ENCODE results near the gene ADARB1.

The ADARB1 gene

DNA sequence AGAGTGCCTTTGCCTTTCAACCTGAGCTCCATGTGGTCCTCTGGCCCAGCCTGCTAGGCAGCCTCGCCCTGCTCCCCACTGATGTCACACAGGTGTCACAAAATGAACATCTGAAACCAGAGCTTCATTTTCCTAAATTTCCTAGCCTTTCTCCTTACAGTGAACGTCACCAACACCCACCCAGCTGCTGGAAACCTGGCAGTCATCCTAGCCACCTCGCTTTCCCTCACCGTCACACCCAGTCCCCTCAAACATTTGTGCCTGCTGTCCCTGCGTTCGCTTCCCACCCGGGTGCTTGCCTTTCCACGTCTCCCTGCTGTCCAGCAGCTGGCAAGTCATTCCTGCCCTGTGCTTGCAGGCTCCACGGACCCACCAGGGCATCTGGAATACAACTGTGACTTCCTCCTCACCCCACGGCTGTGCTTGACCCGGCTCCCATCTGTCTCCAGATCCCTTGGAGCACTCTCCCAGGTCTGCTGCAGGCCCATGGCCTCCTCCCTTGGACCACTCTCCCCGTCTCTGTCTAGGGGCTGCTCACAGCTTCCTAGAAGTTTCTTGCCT lies 23.5 kb downstream of the ADARB1 start:
- H3K4me1 ChIP-seq (ENCODE audit: control insufficient read depth, insufficient read depth, low read length): peaks cover 2% of the 10 kb centered on the region
- no peaks in the 10 kb centered on the region for H3K9me3 ChIP-seq (ENCODE audit: control insufficient read depth, insufficient read depth, low read length)
- H3K4me3 ChIP-seq (ENCODE audit: low read depth, low read length): no peak overlapping the region
- no peak overlapping the region for H3K9ac ChIP-seq (ENCODE audit: low read depth, low read length)
- no peaks in the 10 kb centered on the region for H3K36me3 ChIP-seq (ENCODE audit: control insufficient read depth, insufficient read depth, low read length)
- H3K27me3 ChIP-seq (ENCODE audit: control insufficient read depth, insufficient read depth, low read length): no peaks in the 10 kb centered on the region

DNA sequence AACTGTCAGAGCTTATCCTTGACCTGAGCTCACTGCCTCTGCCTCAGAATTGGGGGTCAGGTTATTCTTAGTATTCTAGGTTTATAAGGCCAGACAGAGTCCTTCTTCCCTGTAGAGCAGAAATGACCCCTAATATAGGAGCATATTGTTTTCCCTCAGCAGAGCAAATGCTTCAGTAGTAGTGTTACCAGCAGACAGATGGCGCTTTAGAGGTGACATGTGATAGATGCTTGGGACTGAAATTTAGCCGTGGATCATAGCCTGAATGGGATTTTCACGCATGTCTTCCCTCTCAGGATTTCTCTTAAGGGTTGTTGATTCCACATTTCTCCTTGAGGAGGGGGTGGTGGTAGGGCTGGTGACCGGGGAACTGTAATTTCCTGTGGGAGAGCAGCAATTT lies 24.5 kb downstream of the ADARB1 start:
- Histone ChIP-seq H3K4me1 (ENCODE audit: control insufficient read depth, insufficient read depth, low read length) (no peaks in the 10 kb centered on the region), H3K9me3 (ENCODE audit: control insufficient read depth, insufficient read depth, low read length) (no peaks in the 10 kb centered on the region), H3K9ac (ENCODE audit: low read depth, low read length) (no peak overlapping the region), H3K36me3 (ENCODE audit: control insufficient read depth, insufficient read depth, low read length) (no peaks in the 10 kb centered on the region), H3K27me3 (ENCODE audit: control insufficient read depth, insufficient read depth, low read length) (no peaks in the 10 kb centered on the region), H3K4me3 (ENCODE audit: low read depth, low read length) (no peak overlapping the region)

DNA sequence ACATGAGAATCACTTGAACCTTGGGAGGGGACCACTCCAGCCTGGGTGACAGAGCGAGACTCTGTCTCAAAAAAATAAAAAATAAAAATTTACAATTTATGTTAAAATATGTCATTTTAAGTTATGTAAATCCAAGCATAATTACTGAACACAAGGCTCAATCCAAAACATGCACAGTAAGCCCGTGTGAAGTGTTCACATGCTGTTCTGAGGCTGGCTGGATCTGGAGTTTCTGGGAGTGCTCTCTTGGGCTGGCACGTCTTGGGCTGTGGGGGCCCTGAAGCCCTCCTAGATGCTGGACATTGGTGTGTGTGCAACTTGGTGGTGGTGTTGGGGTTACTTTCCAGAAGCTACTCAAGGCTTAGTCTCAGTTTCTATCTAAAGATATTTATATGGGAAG lies 25.2 kb downstream of the ADARB1 start:
- no peaks in the 10 kb centered on the region for H3K36me3 ChIP-seq (ENCODE audit: control insufficient read depth, insufficient read depth, low read length)
- H3K4me1 ChIP-seq (ENCODE audit: control insufficient read depth, insufficient read depth, low read length): no peaks in the 10 kb centered on the region
- H3K9ac ChIP-seq (ENCODE audit: low read depth, low read length): no peak overlapping the region
- H3K9me3 ChIP-seq (ENCODE audit: control insufficient read depth, insufficient read depth, low read length): no peaks in the 10 kb centered on the region
- H3K27me3 ChIP-seq (ENCODE audit: control insufficient read depth, insufficient read depth, low read length): no peaks in the 10 kb centered on the region
- no peak overlapping the region for H3K4me3 ChIP-seq (ENCODE audit: low read depth, low read length)

DNA sequence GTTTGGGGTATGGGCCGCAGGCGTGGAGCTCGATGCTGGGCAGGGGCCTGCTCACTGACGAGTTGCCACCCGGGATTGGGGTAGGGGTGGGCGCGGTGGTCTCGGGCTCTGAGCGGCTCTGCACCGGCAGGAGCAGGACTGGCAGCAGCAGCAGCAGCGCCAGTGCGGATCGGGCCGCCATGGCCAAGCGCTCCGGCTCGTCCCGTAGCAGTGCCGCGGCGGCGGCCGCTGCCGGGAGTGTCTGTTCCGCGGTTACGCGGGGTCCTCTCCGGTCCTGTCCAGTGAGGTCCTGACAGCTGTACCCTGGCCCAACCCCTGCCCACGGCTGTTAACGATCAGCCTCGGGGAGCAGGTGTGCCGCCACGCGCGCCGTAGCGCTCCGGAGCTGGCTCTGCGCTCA lies 26.5 kb downstream of the ADARB1 start:
- no peak overlapping the region for H3K4me3 ChIP-seq (ENCODE audit: low read depth, low read length)
- H3K36me3 ChIP-seq (ENCODE audit: control insufficient read depth, insufficient read depth, low read length): no peaks in the 10 kb centered on the region
- no peaks in the 10 kb centered on the region for H3K9me3 ChIP-seq (ENCODE audit: control insufficient read depth, insufficient read depth, low read length)
- no peaks in the 10 kb centered on the region for H3K27me3 ChIP-seq (ENCODE audit: control insufficient read depth, insufficient read depth, low read length)
- no peak overlapping the region for H3K9ac ChIP-seq (ENCODE audit: low read depth, low read length)
- no peaks in the 10 kb centered on the region for H3K4me1 ChIP-seq (ENCODE audit: control insufficient read depth, insufficient read depth, low read length)

DNA sequence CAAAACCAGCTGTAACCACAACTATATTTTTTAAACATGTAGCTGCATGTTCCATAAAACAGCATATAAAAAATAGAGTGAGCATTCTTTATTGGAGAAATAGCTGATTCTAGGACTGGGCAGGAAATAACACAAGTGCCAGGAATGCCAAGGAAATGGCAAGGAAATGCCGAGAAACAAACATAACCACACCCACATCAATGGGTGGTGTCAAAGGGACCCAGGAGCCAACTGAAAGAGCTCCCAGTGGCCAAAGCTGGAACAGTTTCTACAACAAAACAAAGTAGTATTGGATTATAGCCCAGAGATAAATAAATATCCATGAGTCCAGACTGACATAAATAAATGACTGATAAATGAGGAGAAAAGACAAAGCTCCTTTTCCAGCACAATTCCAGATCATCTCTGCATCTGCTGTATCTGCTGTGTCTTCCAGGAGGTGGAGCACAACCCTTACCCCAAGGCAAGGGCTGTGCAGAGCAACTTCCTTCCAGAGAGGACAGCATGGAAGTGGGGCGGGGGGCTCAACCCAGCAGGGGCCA lies 28.1 kb downstream of the ADARB1 start:
- no peaks in the 10 kb centered on the region for H3K4me1 ChIP-seq (ENCODE audit: control insufficient read depth, insufficient read depth, low read length)
- no peak overlapping the region for H3K9ac ChIP-seq (ENCODE audit: low read depth, low read length)
- no peaks in the 10 kb centered on the region for H3K27me3 ChIP-seq (ENCODE audit: control insufficient read depth, insufficient read depth, low read length)
- H3K36me3 ChIP-seq (ENCODE audit: control insufficient read depth, insufficient read depth, low read length): no peaks in the 10 kb centered on the region
- H3K4me3 ChIP-seq (ENCODE audit: low read depth, low read length): no peak overlapping the region
- no peaks in the 10 kb centered on the region for H3K9me3 ChIP-seq (ENCODE audit: control insufficient read depth, insufficient read depth, low read length)

DNA sequence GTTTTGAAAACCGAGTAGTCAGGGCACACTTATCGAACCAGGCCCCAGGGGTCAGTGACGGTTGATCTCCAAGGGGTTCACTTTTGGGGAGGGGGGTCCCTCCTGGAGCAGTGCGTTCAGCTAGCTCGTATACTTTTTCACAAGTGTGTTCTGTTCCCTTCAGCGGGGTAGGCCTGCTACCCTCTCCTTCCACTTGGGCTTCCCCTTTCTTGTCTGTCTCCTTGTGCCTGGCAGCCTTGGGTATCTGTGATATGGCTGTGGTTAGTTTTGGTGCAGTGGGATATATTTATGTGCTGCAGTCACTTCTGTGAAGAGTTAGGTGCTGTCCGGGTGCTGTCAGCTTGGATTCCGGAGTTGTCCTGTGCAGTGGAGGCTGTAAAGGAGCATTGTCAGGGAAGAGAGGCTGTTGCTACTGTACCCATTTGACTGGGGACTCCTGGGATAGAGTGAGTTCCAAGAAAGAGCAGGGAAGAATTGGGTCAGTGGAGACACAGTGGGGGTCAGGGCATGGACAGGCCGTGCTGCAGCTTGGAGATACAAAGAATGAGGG lies 29.7 kb downstream of the ADARB1 start:
- Histone ChIP-seq H3K4me1 (ENCODE audit: control insufficient read depth, insufficient read depth, low read length) (no peaks in the 10 kb centered on the region), H3K9ac (ENCODE audit: low read depth, low read length) (no peak overlapping the region)

DNA sequence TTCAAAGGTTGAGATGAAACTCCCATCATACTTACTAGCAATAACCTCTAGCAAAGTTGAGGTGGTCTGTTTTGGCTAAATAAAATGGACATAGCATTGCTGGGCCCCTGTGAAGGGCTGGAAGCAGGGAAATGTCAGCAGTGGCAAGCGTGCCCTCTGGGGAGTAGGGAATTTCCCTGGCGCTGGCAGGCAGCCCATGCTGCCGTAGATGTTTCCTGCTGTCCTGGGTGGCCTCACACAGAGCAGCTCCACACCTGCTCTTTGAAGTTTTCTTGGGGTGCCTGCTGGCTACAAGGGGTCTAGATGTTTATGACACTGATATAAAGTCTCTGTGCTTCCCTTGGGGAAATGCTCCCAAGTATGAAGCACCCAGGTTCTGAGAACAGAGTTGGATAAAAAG lies 30.2 kb downstream of the ADARB1 start:
- Histone ChIP-seq H3K4me1 (ENCODE audit: control insufficient read depth, insufficient read depth, low read length) (no peaks in the 10 kb centered on the region), H3K27me3 (ENCODE audit: control insufficient read depth, insufficient read depth, low read length) (no peaks in the 10 kb centered on the region)

More for the DNA sequence above, 29.7 kb downstream of the ADARB1 start:
- Histone ChIP-seq H3K9me3 (ENCODE audit: control insufficient read depth, insufficient read depth, low read length) (no peaks in the 10 kb centered on the region), H3K27me3 (ENCODE audit: control insufficient read depth, insufficient read depth, low read length) (no peaks in the 10 kb centered on the region), H3K36me3 (ENCODE audit: control insufficient read depth, insufficient read depth, low read length) (no peaks in the 10 kb centered on the region), H3K4me3 (ENCODE audit: low read depth, low read length) (no peak overlapping the region)

DNA sequence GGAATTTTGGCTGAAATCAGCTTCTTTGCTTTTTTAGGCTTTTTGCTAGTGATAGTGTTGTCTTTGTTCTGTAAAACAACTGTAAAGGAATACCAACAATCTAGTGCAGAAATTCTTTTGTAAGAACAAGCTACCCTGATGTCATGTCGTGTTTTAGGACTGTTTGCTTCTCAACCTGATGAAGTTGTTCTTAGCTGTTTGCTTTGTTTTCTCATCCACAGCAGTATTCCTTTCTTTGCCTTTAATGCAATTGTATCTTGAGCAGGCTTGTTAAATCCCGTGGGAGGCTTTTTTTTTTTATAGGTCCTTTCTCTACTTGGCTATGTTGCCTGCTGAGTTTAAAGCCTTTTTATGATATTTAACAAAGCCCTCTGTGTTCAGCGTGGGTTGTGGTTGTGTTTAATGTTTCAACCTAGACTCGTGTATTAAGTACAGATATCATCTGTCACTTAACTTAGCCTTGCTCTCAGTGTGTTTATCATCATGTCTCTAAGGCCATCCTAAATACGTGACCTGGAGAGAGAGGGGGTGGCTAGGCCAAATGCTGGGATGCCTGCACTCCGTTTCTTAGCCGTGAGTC lies 31.6 kb downstream of the ADARB1 start:
- no peaks in the 10 kb centered on the region for H3K9me3 ChIP-seq (ENCODE audit: control insufficient read depth, insufficient read depth, low read length)
- no peaks in the 10 kb centered on the region for H3K36me3 ChIP-seq (ENCODE audit: control insufficient read depth, insufficient read depth, low read length)
- H3K4me1 ChIP-seq (ENCODE audit: control insufficient read depth, insufficient read depth, low read length): no peaks in the 10 kb centered on the region
- H3K9ac ChIP-seq (ENCODE audit: low read depth, low read length): no peak overlapping the region
- H3K27me3 ChIP-seq (ENCODE audit: control insufficient read depth, insufficient read depth, low read length): no peaks in the 10 kb centered on the region
- H3K4me3 ChIP-seq (ENCODE audit: low read depth, low read length): no peak overlapping the region

More for the DNA sequence above, 30.2 kb downstream of the ADARB1 start:
- H3K9ac ChIP-seq (ENCODE audit: low read depth, low read length): no peak overlapping the region
- H3K9me3 ChIP-seq (ENCODE audit: control insufficient read depth, insufficient read depth, low read length): no peaks in the 10 kb centered on the region
- H3K4me3 ChIP-seq (ENCODE audit: low read depth, low read length): no peak overlapping the region
- no peaks in the 10 kb centered on the region for H3K36me3 ChIP-seq (ENCODE audit: control insufficient read depth, insufficient read depth, low read length)

DNA sequence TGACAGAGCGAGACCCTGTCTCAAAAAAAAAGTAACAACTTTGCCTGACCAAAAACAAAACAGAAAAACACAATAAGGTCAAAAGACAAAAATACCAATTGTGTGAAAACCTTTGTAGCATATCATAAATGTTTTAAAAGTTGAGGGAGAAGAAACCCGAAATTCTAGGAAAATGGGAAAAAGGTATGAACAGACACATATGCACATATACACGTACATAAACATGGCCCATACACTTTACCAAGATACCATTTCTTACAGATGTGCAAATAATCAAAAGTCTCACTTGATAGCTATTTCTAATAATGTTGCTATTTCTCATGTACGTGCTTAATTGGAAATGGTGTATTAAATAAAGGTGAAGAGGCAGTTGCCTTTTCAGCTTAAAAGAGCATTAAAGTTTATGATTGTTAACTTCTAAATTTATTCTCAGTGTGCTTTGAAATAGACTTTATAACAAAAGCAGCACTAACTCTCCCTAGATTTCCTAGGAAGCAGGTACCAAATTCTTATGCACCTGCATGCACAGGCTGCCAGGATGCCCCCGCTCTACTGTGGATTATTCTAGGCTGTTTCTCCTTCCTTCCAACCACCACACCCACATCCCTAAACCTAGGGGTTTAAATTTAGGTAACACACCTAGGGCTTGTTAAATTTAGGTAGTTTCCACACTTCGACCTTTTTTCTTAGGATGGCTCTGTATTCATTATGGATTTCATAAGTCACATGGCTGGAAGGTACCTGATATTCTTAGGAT lies 33.8 kb downstream of the ADARB1 start:
- H3K36me3 ChIP-seq (ENCODE audit: control insufficient read depth, insufficient read depth, low read length): no peaks in the 10 kb centered on the region
- H3K4me1 ChIP-seq (ENCODE audit: control insufficient read depth, insufficient read depth, low read length): no peaks in the 10 kb centered on the region
- H3K9me3 ChIP-seq (ENCODE audit: control insufficient read depth, insufficient read depth, low read length): no peaks in the 10 kb centered on the region
- no peak overlapping the region for H3K4me3 ChIP-seq (ENCODE audit: low read depth, low read length)
- no peak overlapping the region for H3K9ac ChIP-seq (ENCODE audit: low read depth, low read length)
- H3K27me3 ChIP-seq (ENCODE audit: control insufficient read depth, insufficient read depth, low read length): no peaks in the 10 kb centered on the region

DNA sequence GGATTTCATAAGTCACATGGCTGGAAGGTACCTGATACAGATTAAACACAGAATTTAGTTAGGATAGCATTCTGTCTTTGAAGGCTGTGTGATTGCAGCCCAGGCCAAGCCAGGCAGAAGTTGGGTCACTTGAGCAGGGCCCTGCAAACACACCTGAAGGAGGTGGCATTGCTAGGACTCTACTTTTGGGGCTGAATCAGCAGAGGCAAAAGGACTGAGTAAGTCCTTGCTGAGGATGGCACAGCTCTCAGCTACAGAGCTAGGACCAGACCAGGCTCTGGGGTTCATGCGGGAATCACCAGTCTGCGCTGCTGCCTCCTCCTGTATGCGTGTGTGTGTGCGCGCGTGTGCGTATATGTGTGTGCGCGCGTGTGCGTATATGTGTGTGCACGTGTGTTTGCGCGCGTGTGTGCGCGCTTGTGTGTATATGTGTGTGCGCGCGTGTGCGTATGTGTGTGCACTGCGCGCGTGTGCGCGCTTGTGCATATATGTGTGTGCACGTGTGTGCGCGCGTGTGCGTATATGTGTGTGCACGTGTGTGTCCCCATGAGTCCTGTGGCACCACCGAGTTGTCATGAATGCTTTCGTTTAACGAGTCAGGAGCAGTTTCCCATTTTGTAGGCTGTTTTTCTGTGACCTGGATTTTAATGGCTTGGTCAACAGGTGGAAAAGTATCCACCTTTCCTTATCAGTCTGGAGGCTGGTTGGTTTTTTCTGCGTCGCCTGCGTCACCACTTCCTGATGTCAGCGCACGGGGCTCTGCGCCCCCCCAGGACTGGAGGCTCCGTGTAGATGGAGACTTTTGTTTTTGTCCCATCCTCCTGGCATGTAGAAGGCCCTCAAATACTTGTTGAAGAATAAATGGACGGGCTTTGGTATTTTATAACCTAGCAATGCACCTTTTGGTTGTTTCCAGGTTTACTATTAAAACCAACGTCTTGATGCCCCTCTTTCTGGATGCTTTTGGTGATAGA lies 34.7 kb downstream of the ADARB1 start:
- H3K9ac ChIP-seq (ENCODE audit: low read depth, low read length): no peak overlapping the region
- no peaks in the 10 kb centered on the region for H3K4me1 ChIP-seq (ENCODE audit: control insufficient read depth, insufficient read depth, low read length)
- H3K27me3 ChIP-seq (ENCODE audit: control insufficient read depth, insufficient read depth, low read length): no peaks in the 10 kb centered on the region
- no peaks in the 10 kb centered on the region for H3K36me3 ChIP-seq (ENCODE audit: control insufficient read depth, insufficient read depth, low read length)
- no peaks in the 10 kb centered on the region for H3K9me3 ChIP-seq (ENCODE audit: control insufficient read depth, insufficient read depth, low read length)
- no peak overlapping the region for H3K4me3 ChIP-seq (ENCODE audit: low read depth, low read length)

DNA sequence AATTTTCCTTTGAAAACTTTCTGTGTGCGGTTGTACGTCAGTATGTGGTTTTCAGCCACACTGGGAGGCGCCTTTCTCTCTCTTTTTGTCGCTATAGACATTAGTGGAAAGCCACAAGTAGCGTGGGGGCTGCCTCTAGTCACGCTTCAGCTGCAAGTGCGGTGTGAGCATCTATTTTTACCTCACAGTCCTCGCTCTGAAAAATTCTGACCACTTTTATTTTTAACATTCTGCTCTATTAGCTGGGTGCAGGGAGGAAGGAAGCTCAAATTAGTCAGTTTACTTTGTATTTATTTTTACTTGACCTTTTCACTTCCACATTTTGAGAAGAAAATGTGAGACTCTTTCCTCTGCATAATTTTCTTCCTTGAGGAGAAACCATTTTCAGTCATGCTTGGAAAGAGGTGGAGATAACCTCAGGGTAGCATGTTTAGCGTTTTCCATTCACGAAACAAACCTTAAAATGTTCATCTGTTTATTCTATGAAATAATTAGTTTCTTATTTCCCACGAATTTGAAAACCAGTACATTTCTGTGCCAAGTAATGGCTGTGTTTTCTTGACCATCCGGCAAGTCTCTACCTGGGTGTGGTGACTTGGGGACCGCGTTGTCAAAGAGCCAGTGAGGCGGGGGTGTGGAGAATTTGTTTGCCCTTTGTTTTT lies 35.6 kb downstream of the ADARB1 start:
- Histone ChIP-seq H3K36me3 (ENCODE audit: control insufficient read depth, insufficient read depth, low read length) (no peaks in the 10 kb centered on the region), H3K27me3 (ENCODE audit: control insufficient read depth, insufficient read depth, low read length) (no peaks in the 10 kb centered on the region), H3K4me1 (ENCODE audit: control insufficient read depth, insufficient read depth, low read length) (no peaks in the 10 kb centered on the region), H3K9me3 (ENCODE audit: control insufficient read depth, insufficient read depth, low read length) (no peaks in the 10 kb centered on the region), H3K9ac (ENCODE audit: low read depth, low read length) (no peak overlapping the region), H3K4me3 (ENCODE audit: low read depth, low read length) (no peak overlapping the region)
